ENCODE results near the gene MGAT5.
A peak's percentile ranks its signal among the peaks of the same experiment; 100 is the strongest.
"Not testable (repeated sequence)": the region's sequence is repeated elsewhere in the genome, so short reads cannot be mapped to it uniquely, and the experiment has no call there.

The MGAT5 gene

GRCh38 chr2:134284119-134284670, 30.3 kb downstream of the MGAT5 start:
- H3K36me3 Mint-ChIP-seq (ENCODE audit: low read depth): peaks cover 11% of the 10 kb centered on the region
- no peak for DNase-seq
- H3K4me1 Mint-ChIP-seq (ENCODE audit: low read depth): peaks cover 53% of the 10 kb centered on the region
- no peaks in the 10 kb centered on the region for H3K9me3 Mint-ChIP-seq
- no peaks in the 10 kb centered on the region for H3K27me3 Mint-ChIP-seq
- no peak overlapping the region for H3K27ac Mint-ChIP-seq
- no peak overlapping the region for H3K4me3 Mint-ChIP-seq

DNA sequence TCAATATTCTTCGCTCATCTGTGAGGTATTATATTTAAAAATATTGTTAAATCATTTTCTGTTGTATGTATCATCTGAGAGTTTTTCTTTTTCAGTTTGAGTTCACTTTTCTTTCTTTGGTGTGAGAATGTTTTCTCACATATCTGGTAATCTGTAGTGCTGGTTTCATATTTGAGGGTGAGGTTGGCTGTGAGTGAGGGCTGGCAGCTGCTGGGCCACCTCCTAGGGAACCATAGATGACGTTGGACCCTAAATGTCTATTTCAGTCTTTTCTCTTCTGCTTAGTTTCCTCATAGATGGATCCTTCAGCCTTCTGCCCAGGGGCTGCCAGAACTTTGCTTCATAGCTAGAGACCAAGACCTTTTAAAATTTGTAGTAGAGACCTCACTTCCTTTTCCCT, 33.5 kb downstream of the MGAT5 start:
- Mint-ChIP-seq H3K27me3 (no peaks in the 10 kb centered on the region), H3K9me3 (no peaks in the 10 kb centered on the region), H3K27ac (peak overlapping the region; percentile 37), H3K36me3 (ENCODE audit: low read depth) (peaks cover 9% of the 10 kb centered on the region), H3K4me3 (no peak overlapping the region), H3K4me1 (ENCODE audit: low read depth) (peaks cover 30% of the 10 kb centered on the region)
- DNase-seq: no peak

GRCh38 chr2:134288814-134289213, 34.9 kb downstream of the MGAT5 start:
- no peak for DNase-seq
- no peaks in the 10 kb centered on the region for H3K27me3 Mint-ChIP-seq

GRCh38 chr2:134289225-134289624, 35.4 kb downstream of the MGAT5 start:
- H3K4me1 Mint-ChIP-seq (ENCODE audit: low read depth): peaks cover 19% of the 10 kb centered on the region
- peak; percentile 57 for DNase-seq
- no peaks in the 10 kb centered on the region for H3K27me3 Mint-ChIP-seq
- H3K36me3 Mint-ChIP-seq (ENCODE audit: low read depth): peaks cover 18% of the 10 kb centered on the region
- no peaks in the 10 kb centered on the region for H3K9me3 Mint-ChIP-seq
- no peak overlapping the region for H3K4me3 Mint-ChIP-seq
- H3K27ac Mint-ChIP-seq: no peak overlapping the region

More at GRCh38 chr2:134288814-134289213, 34.9 kb downstream of the MGAT5 start:
- Mint-ChIP-seq H3K9me3 (no peaks in the 10 kb centered on the region), H3K36me3 (ENCODE audit: low read depth) (peaks cover 15% of the 10 kb centered on the region), H3K4me3 (no peak overlapping the region), H3K27ac (no peak overlapping the region), H3K4me1 (ENCODE audit: low read depth) (peaks cover 19% of the 10 kb centered on the region)

- Mint-ChIP-seq H3K27me3 (no peaks in the 10 kb centered on the region), H3K4me3 (no peak overlapping the region), H3K27ac (no peak overlapping the region), H3K9me3 (no peaks in the 10 kb centered on the region), H3K4me1 (ENCODE audit: low read depth) (peaks cover 26% of the 10 kb centered on the region), H3K36me3 (ENCODE audit: low read depth) (peaks cover 22% of the 10 kb centered on the region)
- DNase-seq: no peak
Measured at GRCh38 chr2:134290358-134290757, 36.5 kb downstream of the MGAT5 start.

DNA sequence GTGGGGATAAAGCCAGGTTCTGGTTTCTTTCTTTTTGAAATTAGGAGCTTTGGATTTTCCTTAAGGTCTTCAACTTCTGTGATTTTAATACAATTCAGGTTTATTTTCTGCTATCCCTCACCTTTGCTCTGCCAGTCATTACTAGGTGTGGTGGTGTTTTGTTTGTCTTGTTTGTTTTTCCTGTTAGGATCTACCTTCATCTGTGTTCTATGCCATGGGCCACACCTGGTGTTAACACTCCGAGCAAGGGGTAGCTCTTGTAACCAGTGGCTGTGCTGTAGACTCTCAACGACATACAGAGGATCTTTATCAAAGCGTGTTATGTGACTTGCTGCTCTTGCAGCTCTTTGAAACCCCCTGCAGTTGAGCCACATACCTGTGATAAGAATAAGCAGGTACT, 38.6 kb downstream of the MGAT5 start:
- Mint-ChIP-seq H3K9me3 (no peaks in the 10 kb centered on the region), H3K27ac (peak overlapping the region; percentile 71), H3K4me1 (ENCODE audit: low read depth) (peaks cover 36% of the 10 kb centered on the region), H3K36me3 (ENCODE audit: low read depth) (peaks cover 32% of the 10 kb centered on the region), H3K27me3 (no peaks in the 10 kb centered on the region), H3K4me3 (no peak overlapping the region)
- DNase-seq: no peak

GRCh38 chr2:134293719-134294537, 40.1 kb downstream of the MGAT5 start:
- H3K27ac Mint-ChIP-seq: no peak overlapping the region
- DNase-seq: no peak
- H3K9me3 Mint-ChIP-seq: no peaks in the 10 kb centered on the region
- H3K27me3 Mint-ChIP-seq: no peaks in the 10 kb centered on the region
- H3K36me3 Mint-ChIP-seq (ENCODE audit: low read depth): peaks cover 39% of the 10 kb centered on the region
- peaks cover 39% of the 10 kb centered on the region for H3K4me1 Mint-ChIP-seq (ENCODE audit: low read depth)
- H3K4me3 Mint-ChIP-seq: no peak overlapping the region

DNA sequence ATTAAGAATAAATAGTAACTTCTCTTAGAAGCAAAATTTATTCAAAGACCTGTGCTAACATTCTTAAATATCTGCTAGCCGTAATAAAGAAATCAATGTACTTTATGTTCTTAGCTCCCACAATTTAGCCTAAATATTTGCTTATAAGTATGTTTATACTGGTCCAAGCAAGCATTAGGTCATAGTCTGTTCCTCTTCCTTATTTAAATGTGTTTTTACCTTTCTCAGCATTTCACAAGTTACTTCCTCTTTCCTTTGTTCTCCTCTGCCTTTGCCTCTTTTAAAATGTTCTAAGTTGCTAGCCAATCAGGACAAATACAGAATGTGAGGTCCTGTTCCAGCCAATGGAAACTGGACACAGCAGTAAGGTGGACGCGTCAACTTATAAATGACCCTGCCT, 40.7 kb downstream of the MGAT5 start:
- peaks cover 43% of the 10 kb centered on the region for H3K4me1 Mint-ChIP-seq (ENCODE audit: low read depth)
- not testable (repeated sequence) for H3K27me3 Mint-ChIP-seq, H3K9me3 Mint-ChIP-seq, H3K27ac Mint-ChIP-seq, H3K4me3 Mint-ChIP-seq, DNase-seq
- H3K36me3 Mint-ChIP-seq (ENCODE audit: low read depth): peaks cover 44% of the 10 kb centered on the region

GRCh38 chr2:134295441-134295840, 41.6 kb downstream of the MGAT5 start:
- peaks cover 51% of the 10 kb centered on the region for H3K4me1 Mint-ChIP-seq (ENCODE audit: low read depth)
- no peak overlapping the region for H3K4me3 Mint-ChIP-seq
- H3K27me3 Mint-ChIP-seq: no peaks in the 10 kb centered on the region
- no peak overlapping the region for H3K27ac Mint-ChIP-seq
- H3K9me3 Mint-ChIP-seq: no peaks in the 10 kb centered on the region
- H3K36me3 Mint-ChIP-seq (ENCODE audit: low read depth): peaks cover 52% of the 10 kb centered on the region
- no peak for DNase-seq

- Mint-ChIP-seq H3K36me3 (ENCODE audit: low read depth) (peaks cover 53% of the 10 kb centered on the region), H3K9me3 (no peaks in the 10 kb centered on the region), H3K4me3 (no peak overlapping the region), H3K27ac (peak overlapping the region; percentile 1), H3K27me3 (no peaks in the 10 kb centered on the region), H3K4me1 (ENCODE audit: low read depth) (peaks cover 59% of the 10 kb centered on the region)
- DNase-seq: no peak
Measured at GRCh38 chr2:134296301-134296700, 42.4 kb downstream of the MGAT5 start.

- Mint-ChIP-seq H3K36me3 (ENCODE audit: low read depth) (peaks cover 41% of the 10 kb centered on the region), H3K9me3 (no peaks in the 10 kb centered on the region), H3K4me3 (no peak overlapping the region), H3K27me3 (no peaks in the 10 kb centered on the region), H3K4me1 (ENCODE audit: low read depth) (peaks cover 79% of the 10 kb centered on the region), H3K27ac (no peak overlapping the region)
- DNase-seq: no peak
Measured at GRCh38 chr2:134299334-134299733, 45.5 kb downstream of the MGAT5 start.

DNA sequence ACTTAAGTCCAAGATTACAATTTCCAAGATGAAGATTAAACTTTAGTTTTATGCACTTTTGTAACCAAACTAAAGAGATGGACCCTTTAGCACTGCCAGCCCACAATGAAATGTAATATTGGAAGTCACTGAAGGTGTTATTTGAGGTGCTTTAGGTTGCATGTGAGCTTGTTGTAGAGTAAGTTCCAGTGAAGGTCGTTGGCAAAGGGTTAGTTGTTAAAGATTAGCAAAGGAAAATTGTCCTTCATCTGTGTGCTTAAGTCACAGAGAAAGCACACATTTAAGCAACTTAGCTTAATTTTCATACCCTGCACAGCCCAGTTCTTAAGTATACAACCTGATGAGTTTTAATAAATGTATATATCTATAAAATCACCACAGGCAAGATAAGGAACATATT, 46.7 kb downstream of the MGAT5 start:
- no peaks in the 10 kb centered on the region for H3K9me3 Mint-ChIP-seq
- H3K27ac Mint-ChIP-seq: peak overlapping the region; percentile 87
- H3K27me3 Mint-ChIP-seq: no peaks in the 10 kb centered on the region
- DNase-seq: no peak
- peak overlapping the region; percentile 24 for H3K4me3 Mint-ChIP-seq
- peaks cover 79% of the 10 kb centered on the region for H3K4me1 Mint-ChIP-seq (ENCODE audit: low read depth)
- peaks cover 37% of the 10 kb centered on the region for H3K36me3 Mint-ChIP-seq (ENCODE audit: low read depth)

DNA sequence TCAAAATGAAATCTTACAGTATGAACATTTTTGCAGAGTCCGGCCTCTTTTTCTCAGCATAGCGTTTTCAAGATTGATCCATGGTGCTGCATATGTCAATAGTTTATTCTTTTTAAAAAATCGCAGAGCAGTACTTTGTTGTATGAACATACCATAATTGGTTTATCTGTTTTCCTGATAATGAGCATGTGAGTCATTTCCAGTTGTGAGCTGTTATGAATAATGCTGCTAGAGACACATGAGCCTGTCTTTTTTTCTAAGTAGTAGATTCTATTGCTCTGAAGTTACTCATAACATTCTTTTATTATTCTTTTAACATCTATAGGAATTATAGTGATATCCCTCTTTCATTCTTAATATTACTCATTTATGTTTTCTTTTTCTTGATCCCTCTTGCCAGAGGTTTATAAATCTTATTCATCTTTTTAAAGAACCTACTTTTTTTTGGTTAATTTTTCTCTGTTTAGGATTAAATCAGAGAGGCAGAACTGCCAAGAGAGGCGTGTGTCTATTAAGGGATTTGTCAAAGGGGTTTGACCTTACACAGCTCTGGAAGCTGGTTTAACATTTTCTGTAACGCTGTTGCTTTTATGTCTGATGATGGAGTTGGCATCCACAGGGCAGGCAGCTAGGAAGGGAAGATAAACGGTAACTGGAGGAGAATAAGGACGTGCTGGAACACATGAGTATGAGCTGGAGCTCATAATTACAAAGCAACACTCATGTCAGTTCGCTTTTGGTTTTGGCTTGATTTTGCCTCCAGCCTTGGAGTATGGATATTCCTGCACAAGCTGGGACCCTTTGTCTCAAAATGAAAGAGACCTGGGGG, 47.4 kb downstream of the MGAT5 start:
- Mint-ChIP-seq H3K4me3 (peak overlapping the region; percentile 41), H3K4me1 (ENCODE audit: low read depth) (peaks cover 75% of the 10 kb centered on the region), H3K36me3 (ENCODE audit: low read depth) (peaks cover 36% of the 10 kb centered on the region), H3K27me3 (no peaks in the 10 kb centered on the region), H3K27ac (peak overlapping the region; percentile 89), H3K9me3 (no peaks in the 10 kb centered on the region)
- no peak for DNase-seq

GRCh38 chr2:134301928-134302260, 48.0 kb downstream of the MGAT5 start:
- DNase-seq: no peak
- Mint-ChIP-seq H3K36me3 (ENCODE audit: low read depth) (peaks cover 33% of the 10 kb centered on the region), H3K4me3 (no peak overlapping the region), H3K4me1 (ENCODE audit: low read depth) (peaks cover 74% of the 10 kb centered on the region), H3K27ac (no peak overlapping the region), H3K9me3 (no peaks in the 10 kb centered on the region), H3K27me3 (no peaks in the 10 kb centered on the region)
